T-helper 1 cell (primary cell): ENCODE results near the gene LDHAL6B.

Experiments used
- DNase-seq, 5 donors: peaks; one replicate each; pipeline ENCODE4 v3.0.0-alpha.2; 2012 to 2020

LDHAL6B gene

DNA sequence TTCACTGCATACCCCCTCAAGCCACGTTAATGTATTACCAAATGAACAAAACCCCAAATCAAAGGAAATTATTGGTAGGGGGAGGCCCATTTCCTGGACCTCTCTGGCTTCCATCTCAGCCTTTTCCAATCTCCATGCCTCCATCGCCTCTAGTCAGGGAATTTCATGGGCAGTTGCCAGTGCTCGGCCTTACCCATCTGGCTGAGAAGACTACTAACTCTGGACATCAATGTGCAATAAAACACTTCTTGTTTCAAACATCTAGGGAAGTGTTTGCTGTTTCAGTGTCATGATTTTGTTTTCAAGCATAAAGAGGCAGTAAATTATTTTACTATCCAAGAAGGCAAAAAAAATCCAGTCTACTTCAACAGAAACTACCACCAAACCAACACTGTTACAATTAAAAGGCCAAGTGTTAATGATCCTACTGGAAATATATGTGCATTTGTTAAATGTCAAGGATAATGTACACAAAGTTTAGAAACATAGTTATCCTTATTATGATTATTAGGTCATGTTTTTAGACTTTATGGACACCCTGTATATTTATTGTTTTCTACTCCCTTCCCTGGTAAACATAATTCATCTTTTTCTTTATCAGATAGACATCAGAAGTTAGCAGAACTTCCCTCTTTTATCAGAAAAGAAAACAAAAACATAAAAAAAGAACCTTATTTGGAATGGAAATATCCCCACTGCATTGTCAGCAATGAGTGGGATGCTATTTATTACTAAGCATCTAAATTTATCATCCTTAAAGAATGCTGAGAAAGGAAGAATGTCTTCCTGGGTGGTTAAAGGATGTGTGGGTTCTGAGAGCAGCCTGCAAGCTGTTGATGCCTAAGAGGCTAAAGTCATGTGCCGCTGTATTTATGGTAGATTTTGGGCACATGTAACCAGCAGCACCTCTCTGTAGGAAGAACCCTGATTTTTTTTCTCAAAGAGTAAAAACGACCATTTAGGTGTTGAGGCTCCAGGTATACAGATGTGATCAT, 15.2 kb downstream of the LDHAL6B start:
- no peak for DNase-seq

DNA sequence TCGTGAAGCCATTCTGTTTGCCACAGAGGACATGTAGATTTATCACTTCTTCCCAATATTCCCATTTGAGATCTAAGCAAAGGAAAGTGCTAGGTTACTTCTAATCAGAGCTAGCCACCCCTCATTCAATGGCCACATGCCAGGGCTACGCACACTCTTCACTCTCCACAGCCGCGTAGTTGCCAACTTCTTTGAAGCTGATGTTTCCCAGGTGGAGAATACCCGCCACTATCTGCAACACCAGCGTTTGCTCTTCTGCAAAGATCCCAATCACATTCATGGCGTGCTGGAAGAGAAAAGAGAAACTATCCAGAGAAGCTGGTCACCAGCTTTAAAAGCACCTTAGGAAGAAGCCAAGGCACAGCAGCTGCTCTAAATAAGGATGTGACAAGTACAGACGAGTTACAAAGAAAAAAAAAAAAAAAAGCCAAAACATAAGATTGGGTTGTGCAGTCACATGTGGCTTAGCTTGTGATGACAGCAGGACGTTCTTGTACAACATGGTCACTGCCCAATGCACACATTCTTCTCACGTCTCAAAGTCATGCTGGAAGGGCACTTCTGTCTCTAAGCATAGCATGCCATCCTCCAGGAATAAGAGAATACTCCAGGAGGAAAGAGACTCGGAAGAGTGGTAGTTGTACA, 16.4 kb downstream of the LDHAL6B start:
- no peak for DNase-seq

DNA sequence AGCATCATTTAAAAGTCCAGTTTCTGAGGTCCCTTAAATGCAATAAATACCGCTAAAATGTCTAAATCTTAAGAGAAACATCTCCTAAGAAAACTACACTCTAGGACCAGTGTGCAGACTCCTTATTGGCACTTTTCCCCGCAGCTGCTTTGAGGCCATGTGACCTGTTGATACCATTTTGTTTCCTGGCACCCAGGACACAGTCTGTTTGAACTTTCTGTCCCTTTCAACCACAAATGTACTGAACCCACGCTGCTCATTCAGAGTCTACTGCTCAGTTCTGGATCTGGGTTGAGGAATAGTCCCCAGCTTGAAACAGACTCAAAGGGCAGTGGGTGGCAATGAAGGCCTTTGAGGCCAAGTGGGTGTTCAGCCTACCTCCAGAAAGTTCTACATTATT, 17.1 kb downstream of the LDHAL6B start:
- no peak for DNase-seq

DNA sequence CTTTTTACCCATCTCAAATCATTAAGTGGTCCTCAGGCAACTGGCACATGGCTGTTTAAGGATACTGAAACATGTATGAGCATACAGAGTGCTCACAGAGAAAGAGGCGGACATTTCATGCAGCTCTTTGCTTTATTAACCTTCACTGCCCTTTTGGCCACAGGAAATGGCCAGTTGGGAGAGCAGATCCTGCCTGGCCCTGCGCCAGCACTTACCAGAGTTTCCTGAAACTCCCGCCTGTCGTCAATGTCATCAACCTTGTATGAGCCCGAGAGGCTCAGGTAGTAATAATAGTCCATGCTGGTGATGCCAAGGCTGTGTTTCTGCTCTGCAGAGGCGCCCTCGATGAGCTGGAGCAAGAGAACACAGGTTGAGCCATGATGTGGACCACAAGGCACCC, 17.8 kb downstream of the LDHAL6B start:
- no peak for DNase-seq

DNA sequence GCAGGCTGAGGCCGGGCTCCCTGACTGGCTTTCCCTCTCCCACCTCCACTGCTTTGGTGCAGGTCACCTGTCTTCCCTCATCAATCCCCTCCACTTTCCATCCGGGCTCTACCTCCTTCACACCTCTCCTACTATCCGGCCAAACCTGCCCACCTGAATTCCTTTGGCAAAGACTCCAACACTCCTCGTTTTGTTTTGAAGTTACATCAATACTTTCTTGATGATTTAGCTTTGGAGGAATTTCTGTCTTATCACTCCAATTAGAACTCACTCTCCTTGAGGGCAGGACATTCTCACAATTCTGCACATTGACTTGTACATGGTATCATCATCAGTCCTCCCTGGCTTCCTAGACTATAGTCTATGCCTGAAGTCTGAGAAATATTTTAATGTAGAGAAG, 20.4 kb downstream of the LDHAL6B start:
- DNase-seq: no peak

DNA sequence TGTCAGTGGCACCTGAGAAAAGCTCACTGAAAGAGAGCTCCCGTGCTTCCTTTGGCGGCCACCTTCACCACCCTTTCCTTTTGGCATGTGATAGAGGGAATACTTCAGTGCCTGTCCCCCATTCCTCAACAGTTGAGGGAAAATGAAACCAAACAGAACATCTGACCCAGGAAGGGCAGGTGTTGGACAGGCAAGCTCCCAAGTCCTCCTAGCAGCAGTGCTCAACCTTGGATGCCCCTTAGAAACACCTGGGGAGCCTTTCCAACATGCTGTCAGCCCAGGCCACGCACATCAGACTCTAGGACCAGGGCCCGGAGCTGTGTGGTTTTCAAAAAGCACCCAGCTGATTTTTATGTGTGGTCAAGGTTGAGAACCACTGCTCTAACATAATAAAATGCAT, 22.4 kb downstream of the LDHAL6B start:
- DNase-seq: no peak

DNA sequence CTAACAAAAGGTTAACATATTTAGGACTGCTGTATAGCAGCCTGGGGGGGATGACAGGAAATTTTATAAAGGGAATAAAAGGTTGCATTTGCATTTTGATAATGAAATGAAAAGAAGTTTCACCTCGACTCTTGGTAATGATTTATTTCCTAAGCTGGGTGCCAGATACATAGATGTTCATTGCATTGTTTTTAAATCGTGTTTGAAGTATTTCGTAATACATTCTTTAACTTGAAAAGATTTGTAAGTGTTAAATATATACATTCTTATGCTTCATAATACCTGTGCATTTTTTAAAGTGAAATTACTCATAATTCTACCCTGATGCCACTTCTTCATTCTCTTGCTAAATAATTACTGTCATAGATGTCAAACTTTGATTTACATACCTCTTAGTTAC, 22.8 kb downstream of the LDHAL6B start:
- DNase-seq: no peak

DNA sequence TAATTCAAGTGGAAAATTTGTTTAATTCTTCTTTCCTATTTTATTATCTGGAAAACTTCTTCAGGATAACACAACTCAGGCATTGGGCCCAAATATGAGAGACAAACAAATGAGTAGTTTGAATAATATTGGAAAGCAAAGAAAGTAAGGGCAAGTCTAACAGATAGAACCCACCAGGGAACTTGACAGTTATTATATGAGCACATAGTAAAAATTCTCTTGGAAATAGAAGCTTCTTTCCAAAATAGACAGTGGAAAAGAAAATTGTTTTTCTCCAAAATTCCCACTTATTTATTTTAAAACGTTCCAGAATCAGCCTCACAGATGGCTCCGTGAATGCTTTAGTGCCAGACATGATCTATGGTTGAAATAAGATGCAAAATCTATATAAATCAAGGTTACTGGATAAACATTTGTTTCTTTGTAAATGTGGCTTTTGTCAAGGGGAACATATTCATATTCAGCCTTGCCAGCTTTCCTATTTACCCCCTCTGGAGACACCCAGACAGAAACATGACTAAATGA, 23.9 kb downstream of the LDHAL6B start:
- no peak for DNase-seq

DNA sequence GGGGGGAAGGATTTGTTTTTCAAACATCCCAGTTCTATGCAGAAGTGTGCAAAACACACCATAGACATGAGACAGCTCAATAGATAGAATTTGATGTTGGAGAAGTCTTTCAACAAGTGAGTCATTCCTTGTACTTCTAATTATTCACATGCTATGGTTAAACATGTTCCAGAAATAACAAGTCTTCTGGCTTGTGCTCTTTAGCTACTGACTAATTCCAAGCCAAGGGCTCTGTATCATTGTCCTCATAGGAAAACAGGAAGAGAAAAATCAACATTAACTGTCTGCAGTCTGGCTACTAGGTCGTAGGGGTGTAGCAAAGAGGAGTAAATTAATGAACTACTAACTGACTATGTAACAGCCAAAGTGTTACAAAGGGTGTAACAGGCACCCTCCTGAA, 25.8 kb downstream of the LDHAL6B start:
- no peak for DNase-seq

DNA sequence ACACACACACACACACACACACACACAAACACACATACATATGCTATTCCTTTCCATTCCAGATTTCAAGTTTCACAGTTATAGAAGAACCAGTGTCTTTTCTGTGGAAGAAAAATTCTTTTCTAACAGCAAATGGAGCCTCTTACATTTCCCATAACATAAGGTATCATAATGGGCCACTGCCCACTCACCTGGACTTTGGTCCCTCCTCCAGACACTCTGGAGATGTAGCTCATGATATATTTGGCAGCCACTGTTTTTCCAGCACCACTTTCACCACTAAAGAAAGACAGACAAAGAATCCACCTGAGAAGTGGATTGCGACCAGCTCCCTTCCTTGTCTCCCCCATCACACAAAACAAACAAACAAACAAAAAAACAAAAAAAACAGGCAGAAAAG, 29.8 kb downstream of the LDHAL6B start:
- no peak for DNase-seq

DNA sequence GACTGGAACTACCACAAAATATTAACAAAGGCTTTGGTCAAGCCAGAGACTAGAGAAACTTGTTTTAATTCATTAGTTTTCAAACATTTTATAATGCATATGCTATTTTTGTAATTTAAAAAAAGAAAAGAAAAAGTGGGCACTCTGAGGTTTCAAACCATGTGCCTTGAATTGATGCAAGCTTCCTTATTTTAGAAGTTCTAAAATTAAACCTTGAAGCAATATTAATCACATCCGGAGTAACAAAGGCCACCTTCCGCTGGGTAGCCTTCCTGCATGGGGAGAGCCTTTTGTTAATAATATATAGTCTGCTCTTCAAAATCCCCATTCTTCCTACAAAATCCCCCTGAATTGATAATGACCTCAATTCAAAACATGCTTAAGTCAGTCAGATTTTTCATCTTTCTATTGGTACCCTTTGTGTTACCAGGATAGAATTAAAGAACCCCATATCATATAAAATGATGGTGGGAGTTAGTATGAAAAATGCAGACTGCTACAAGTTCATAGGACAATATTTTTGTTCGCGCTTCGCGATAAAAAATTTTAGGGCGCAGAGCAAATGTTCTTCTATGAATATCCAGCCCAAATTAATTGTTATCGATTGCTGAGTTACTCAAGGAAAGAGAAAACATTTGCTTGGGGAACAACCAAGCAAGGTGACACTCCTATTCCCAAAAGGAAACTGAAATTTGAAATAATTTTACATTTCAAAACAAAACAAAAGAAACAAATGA, 30.6 kb downstream of the LDHAL6B start:
- DNase-seq: no peak

DNA sequence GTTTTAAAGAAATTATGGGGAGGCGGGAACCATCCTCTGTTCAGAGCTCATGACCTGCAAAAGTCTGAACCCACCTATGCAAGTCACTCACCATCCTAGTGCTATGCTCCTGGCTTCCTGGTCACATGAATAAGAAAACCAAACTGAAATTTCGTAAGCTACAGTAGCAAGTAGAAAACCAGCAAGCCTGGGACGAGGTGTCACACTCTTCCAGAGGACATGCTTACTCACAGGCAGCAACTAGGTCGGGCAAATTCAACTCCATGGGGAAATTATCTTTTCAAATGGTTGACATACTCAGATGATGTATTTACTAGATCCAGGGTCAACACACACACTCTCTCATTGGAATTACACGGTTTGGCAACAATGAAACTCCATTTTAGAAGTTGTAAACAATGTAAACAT, 31.3 kb downstream of the LDHAL6B start:
- DNase-seq: no peak

DNA sequence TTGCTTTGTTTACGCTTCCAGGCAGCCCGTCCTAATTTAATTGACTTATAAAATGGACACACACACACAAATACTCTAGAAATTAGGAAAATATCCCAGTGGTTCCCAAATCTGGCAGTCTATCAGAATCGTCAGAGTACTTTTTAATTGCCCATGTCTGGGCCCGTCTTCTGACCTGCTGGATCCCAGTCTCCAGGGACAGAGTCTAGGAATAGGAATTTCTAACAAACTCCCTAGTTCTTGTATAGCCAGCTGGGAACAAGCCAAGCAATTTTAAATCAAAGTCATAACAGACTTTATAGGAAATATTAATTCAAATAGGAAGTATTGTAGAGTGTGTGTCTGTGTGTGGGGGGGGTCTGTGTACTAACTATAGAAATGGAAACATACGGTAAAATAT, 33.4 kb downstream of the LDHAL6B start:
- DNase-seq: no peak

DNA sequence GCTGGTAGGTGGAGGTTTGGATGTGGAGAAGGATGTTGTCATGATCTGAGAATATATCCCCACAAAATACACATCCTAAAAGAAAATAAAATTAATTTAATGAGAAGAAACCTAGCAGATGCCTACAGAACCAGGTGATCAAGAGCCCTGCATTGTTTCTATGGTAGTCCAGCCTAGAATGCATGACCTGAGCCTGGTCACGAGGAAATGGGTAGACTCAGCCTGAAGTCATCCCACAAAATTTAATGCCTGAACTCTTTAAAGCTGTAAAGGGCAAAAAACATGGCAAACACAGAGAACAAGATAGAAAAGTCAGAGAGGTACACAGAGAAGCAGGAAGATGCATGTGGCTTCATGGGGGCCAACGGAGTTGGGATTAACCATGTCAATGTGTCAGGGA, 36.0 kb downstream of the LDHAL6B start:
- DNase-seq: no peak

DNA sequence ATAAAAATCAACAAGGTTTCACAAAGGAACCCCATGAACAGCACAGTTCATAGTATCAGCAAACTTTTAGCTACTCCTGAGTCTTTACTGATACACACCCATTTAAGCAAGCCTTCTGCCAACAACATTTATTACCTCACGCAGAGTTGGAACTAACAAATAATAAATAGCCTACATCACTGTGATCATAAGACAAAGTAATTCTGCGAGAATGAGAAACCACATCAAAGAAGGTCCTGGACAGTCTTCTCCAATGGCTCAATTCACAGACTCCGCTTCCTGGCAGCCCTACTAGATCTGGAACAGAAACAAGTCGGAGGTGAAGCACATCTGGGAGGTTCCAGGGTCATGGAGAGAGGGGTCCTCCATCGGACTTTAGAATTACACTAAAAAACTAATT, 37.0 kb downstream of the LDHAL6B start:
- DNase-seq: no peak

DNA sequence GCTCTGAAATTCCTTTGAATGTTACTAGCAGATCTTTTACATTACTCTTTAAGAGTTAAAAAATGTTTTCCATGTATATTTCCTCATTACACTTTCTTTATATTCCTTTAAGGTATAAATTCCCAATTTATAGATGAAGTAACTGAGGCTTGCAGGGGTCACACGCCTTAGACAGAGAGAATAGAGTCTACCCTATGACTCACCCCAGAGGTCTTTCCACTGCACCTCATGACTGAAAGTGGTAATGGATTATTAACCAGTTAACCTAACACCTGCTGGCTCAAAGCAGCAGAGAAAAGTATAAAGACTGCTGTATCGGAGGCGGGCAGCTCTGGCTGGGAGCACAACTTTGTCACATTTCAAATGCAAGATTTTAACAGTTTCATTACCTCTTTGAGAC, 37.7 kb downstream of the LDHAL6B start:
- DNase-seq: no peak

DNA sequence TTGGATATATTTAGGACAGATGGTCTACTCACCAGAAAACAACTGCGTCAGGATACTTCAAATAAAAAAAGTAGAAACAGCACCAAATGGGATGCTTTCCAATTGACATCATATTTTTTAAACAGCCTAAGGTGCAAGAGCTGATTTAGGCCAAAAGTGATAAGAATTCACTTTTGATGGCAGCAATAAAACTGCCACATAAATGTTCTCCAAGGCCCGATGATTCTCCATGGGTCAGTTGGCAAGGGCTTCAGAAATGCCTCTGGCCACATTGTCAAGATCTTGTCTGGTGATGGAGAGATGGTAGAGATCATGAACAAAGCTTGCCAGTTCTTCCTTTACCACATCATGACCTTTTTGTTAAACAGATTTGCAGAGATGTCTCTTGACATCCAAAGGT, 38.9 kb downstream of the LDHAL6B start:
- DNase-seq: no peak

DNA sequence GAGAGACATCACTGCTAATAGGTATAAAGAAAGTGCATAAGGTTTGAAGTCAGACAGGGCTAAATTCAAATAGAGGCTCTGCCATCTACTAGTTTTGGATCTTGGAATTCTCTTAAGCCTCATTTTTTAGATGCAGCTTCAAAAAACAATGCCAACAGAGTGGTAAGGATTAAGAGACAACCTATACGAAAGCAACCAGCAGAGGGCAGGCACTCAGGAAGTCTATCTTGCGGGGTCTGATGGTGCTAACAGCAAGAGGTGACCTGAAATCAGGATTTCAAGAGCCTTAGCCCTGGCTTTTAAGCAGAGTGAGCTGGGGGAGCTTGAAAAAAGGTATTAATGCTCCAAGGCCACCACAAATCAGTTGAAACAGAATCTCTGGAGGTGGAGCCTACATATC, 40.7 kb downstream of the LDHAL6B start:
- peak in 4 of 5 donors; percentile 6 to 65 (median 23) for DNase-seq

DNA sequence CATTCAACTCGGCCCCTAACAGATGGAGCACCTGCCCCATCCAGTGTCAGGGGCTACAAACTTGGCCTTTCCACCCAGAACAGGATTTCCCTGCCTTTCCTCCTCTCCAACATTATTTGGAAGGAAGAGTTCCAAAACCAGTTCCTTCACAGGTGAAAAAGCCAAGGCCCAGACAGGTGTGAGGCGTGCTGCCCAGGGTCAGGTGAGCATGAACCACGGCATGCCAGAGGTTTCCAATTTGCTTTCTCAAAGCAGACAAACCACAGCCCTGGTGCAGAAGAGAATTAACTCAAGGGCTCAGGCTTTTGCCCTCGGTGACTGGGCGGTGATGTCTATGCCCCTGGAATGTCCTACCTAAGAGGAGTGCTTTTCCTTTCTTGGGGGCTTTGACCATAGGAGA, 43.2 kb downstream of the LDHAL6B start:
- DNase-seq: no peak

DNA sequence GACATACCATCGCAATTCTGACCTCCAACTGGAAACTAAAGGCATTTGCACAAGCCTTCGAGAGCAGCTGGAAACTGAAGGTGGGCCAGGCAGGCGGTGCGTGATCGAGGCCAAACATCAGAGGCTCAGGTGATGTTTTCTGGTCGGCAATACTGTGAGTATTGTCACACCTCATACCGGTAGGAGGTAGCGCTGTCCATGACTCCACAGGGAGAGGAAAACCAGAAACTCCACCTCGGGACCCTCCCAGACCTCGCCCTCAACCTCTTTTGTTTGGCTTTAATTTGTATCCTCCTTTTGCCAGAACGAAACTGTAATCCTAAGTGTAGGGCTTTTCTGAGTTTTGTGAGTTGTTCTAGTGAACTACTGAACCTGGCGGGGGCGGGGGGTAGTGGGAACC, 43.6 kb downstream of the LDHAL6B start:
- no peak for DNase-seq

DNA sequence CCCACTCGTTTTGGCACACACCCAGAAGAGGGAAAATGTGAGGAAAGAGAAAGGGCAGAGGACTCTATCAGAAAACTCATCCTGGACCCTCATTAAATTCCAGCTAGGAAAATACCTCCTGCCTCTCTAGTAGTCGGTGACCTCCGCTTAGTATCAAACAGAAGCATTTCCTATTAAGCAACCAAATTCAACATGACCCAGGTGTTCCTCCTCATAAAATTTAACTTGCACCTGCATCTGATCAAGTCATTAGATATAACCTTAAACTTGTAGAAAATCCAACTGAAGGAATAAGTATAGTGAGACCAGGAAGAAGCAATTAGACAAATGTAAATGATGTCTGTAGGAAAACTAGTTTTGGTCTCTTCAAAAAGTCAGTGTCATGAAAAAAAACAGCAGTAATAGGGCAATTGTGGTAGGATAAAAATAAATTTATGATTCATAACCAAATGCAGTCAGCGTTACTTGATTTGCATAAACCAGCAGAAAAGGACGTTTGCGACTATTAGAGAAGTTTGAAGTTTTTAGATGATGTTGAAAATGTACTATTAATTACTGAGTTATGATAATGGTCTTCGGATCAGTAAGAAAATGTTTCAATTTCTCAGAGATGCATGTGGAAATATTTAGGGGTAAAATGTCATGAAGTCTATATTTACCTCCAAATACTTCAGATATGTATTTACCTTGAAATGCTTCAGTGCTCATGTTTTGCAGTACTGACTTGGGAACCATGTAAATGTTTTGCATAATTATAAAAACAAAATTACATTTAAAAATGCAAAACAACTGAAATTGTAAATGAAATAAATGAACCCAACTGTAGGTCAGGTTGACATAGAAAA, 44.6 kb downstream of the LDHAL6B start:
- no peak for DNase-seq

DNA sequence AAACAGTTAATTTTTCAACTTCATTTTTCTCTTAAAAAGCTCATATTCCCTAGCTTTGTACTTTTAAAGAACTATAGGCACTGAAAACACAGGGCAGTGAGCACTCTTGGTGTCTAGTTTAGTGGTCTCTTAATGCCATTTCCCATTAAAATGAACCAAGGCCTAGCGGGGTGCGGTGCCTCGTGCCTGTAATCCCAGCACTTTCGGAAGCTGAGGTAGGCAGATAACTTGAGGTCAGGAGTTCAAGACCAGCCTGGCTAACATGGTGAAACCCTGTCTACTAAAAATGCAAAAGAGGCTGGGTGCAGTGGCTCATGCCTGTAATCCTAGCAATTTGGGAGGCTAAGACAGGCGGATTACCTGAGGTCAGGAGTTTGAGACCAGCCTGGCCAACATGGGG, 45.5 kb downstream of the LDHAL6B start:
- DNase-seq: no peak
